K562 (cell line): ENCODE measurements around the gene IFFO2. TPM values are rescaled to one million over a fixed set of nuclear protein-coding genes. Genes with fewer than 3 reads are reported as not detected.

Source experiments
- ATAC-seq: fragments of 200-7000 bp; cut with Tn5 transposase; 3 replicates; pipeline ENCODE4 v1.9.1; 2020; ENCODE audit warnings: moderate library complexity
- BruUV-seq: library from RNA; stranded (reverse); fragments of 400-500 nt; replicated peaks from 2 replicates; lab custom pipeline; 2021; lab: Mats Ljungman, UMichigan
- CTCF ChIA-PET: fragments of 300-600 bp; formaldehyde crosslinking; extraction: SDS; loops from one replicate; lab custom pipeline; 2021; ENCODE audit warnings: low intra/inter-chr PET ratio; lab: Yijun Ruan, JAX
- POLR2A ChIA-PET: fragments of 300-600, 350-650 bp; sonication (Branson Sonifier 250); formaldehyde crosslinking; extraction: SDS; loops from one replicate; lab custom pipeline; 2021; ENCODE audit warnings: antibody characterized with exemption, inconsistent platforms; lab: Yijun Ruan, JAX
- DNase-seq, 4 experiments: peaks; one replicate each; pipeline versions ENCODE4 v3.0.0 to v3.0.0-alpha.2; 2011 to 2018; ENCODE audit warnings: low spot score in 3 of 4, mixed read lengths in 3 of 4; ENCODE audit errors: extremely low read depth in 1 of 4
- FAIRE-seq: peaks from 2 replicates; lab custom pipeline; 2011; peaks lifted over from hg19 to GRCh38; lab: Jason Lieb, UNC
- H2AFZ ChIP-seq: 2 replicates; pipeline ENCODE4 v1.6.0; 2011; ENCODE audit warnings: low read depth, low read length, control low read depth, inconsistent platforms
- H3K27ac ChIP-seq: fragments of 200-600 bp; 3 replicates; pipeline ENCODE4 v1.8.0; 2011; ENCODE audit warnings: low read depth, mild to moderate bottlenecking, control low read depth, inconsistent platforms, low read length, moderate library complexity, mixed read lengths; ENCODE audit errors: extremely low read depth
- H3K27me3 ChIP-seq, 2 experiments: fragments of 300-600 bp in 1 of 2; 2 replicates in 1 of 2; 3 replicates in 1 of 2; pipeline versions ENCODE4 v1.6.0 to v1.8.0; 2011; ENCODE audit warnings: inconsistent platforms in 2 of 2, low read length in 2 of 2, mild to moderate bottlenecking in 1 of 2, mixed read lengths in 1 of 2, moderate library complexity in 1 of 2; ENCODE audit not compliant: control insufficient read depth in 2 of 2, insufficient read depth in 2 of 2
- H3K36me3 ChIP-seq: fragments of 300-600 bp; 3 replicates; pipeline ENCODE4 v1.8.0; 2011; ENCODE audit warnings: mild to moderate bottlenecking, low read length, inconsistent platforms; ENCODE audit not compliant: control insufficient read depth, insufficient read depth
- H3K4me1 ChIP-seq, 2 experiments: fragments of 200-600 bp in 1 of 2; replicated peaks in 1 of 2; 2 replicates in 1 of 2; 3 replicates in 1 of 2; pipeline versions ENCODE4 v1.5.1 to v1.8.0; 2011; ENCODE audit warnings: inconsistent platforms in 2 of 2, low read length in 2 of 2, mild to moderate bottlenecking in 1 of 2, mixed read lengths in 1 of 2, moderate library complexity in 1 of 2; ENCODE audit not compliant: control insufficient read depth in 2 of 2, insufficient read depth in 2 of 2
- H3K4me2 ChIP-seq: 2 replicates; pipeline ENCODE4 v1.6.1; 2011; ENCODE audit warnings: low read length, control low read depth, inconsistent platforms, mixed read lengths; ENCODE audit not compliant: insufficient read depth
- H3K4me3 ChIP-seq: fragments of 200-600 bp; sonication (generic), shearing (Covaris generic); 2 replicates; pipeline ENCODE4 v1.5.1; 2016; ENCODE audit warnings: control low read depth, inconsistent platforms
- H3K79me2 ChIP-seq: fragments of 200-600 bp; 3 replicates; pipeline ENCODE4 v1.8.0; 2011; ENCODE audit warnings: low read length, inconsistent platforms; ENCODE audit not compliant: control insufficient read depth, insufficient read depth
- H3K9ac ChIP-seq, 2 experiments: 2 replicates each; pipeline versions ENCODE4 v1.6.0 to v1.6.1; 2011; ENCODE audit warnings: low read depth in 2 of 2, low read length in 2 of 2, control low read depth in 1 of 2, inconsistent platforms in 1 of 2, mild to moderate bottlenecking in 1 of 2, mixed read lengths in 1 of 2; ENCODE audit not compliant: insufficient read depth in 1 of 2
- H3K9me1 ChIP-seq: one replicate; pipeline ENCODE4 v1.6.0; 2011; ENCODE audit warnings: inconsistent platforms, mild to moderate bottlenecking, low read length, moderate library complexity; ENCODE audit not compliant: control insufficient read depth, insufficient read depth
- H3K9me3 ChIP-seq: replicated peaks from 2 replicates; pipeline ENCODE4 v1.5.1; 2011; ENCODE audit warnings: low read depth, low read length, inconsistent platforms; ENCODE audit not compliant: control insufficient read depth, insufficient read depth
- H4K20me1 ChIP-seq: replicated peaks from 2 replicates; pipeline ENCODE4 v1.6.1; 2011; ENCODE audit warnings: low read length, inconsistent platforms, mixed read lengths; ENCODE audit not compliant: control insufficient read depth, insufficient read depth
- MTA1 ChIP-seq: fragments of 450-650 bp; IDR thresholded peaks from 2 replicates; pipeline ENCODE4 v1.6.1; 2017; ENCODE audit warnings: borderline replicate concordance
- MXD1 ChIP-seq: fragments of 250-450 bp; sonication (Bioruptor Pico); IDR thresholded peaks from 2 replicates; pipeline ENCODE4 v1.8.0; 2021; ENCODE audit warnings: borderline replicate concordance, mild to moderate bottlenecking, moderate library complexity; ENCODE audit not compliant: poor library complexity, severe bottlenecking
- NCOA2 ChIP-seq, 2 experiments: fragments of 450-650 bp; IDR thresholded peaks; 2 replicates each; pipeline ENCODE4 v1.6.1; 2018; ENCODE audit warnings: mild to moderate bottlenecking in 2 of 2, moderate library complexity in 1 of 2; ENCODE audit not compliant: partially characterized antibody in 2 of 2
- RREB1 ChIP-seq: fragments of 250-450 bp; sonication (Bioruptor Pico); IDR thresholded peaks from 2 replicates; pipeline ENCODE4 v1.4.0; 2020
- ZBTB7A ChIP-seq: IDR thresholded peaks from 2 replicates; pipeline ENCODE4 v1.6.1; 2011; ENCODE audit warnings: low read depth, mild to moderate bottlenecking, low read length, moderate library complexity, borderline replicate concordance; ENCODE audit not compliant: control insufficient read depth
- ZNF668 ChIP-seq: fragments of 250-450 bp; sonication (Bioruptor Pico); IDR thresholded peaks from 2 replicates; pipeline ENCODE4 v1.8.0; 2022; ENCODE audit warnings: mild to moderate bottlenecking, inconsistent platforms
- WGBS: fragments of 100-300 bp; shearing (Covaris generic); methylation state at CpG from one replicate; pipeline ENCODE4 v1.1.6; 2016; ENCODE audit warnings: low coverage, mixed read lengths; ENCODE audit not compliant: insufficient coverage; ENCODE audit errors: missing lambda C conversion rate; 5-methylcytosine and 5-hydroxymethylcytosine counted together
- in situ Hi-C: fragments of 300-500 bp; cut with MboI; formaldehyde crosslinking; loops from 4 replicates; pipeline ENCODE4 v1.15.0; 2018; ENCODE audit warnings: inconsistent platforms, mixed read lengths
- intact Hi-C: fragments of 100-400 bp; cut with micrococcal nuclease; formaldehyde crosslinking; loops from 2 replicates; pipeline ENCODE4 v1.14.2; 2022
- polyA plus RNA-seq, 8 experiments: library from polyadenylated mRNA; depleted of rRNA in 4 of 8; stranded (reverse) in 5 of 8; unstranded in 3 of 8; fragments of >200 nt; fragmentation: Nextera tagmentation in 2 of 8; fragmentation: Illumina TruSeq in 1 of 8; extraction: Ambion mirVana in 2 of 8; extraction: Trizol in 1 of 8; gene quantifications; 2 replicates each; pipeline versions ENCODE4 v1.2.1 to v1.2.3, GENCODE V29; 2011 to 2014; ENCODE audit warnings: inconsistent platforms in 1 of 8, missing spikeins in 1 of 8
- total RNA-seq, 7 experiments: library from RNA; depleted of rRNA in 6 of 7; stranded (reverse); fragments of >200 nt in 6 of 7; fragmentation: Illumina TruSeq in 2 of 7; extraction: Trizol in 2 of 7; gene quantifications; 2 replicates each; pipeline versions ENCODE4 v1.2.1 to v1.2.3, GENCODE V29; 2011 to 2021; ENCODE audit warnings: low replicate concordance in 1 of 7
- TF ChIP-seq, protein P1 (sequence below): sonication (generic); formaldehyde crosslinking; IDR thresholded peaks from 2 replicates; pipeline ENCODE4 v1.8.1; 2023; ENCODE audit warnings: mild to moderate bottlenecking, missing genetic modification reagents

Gene IFFO2
- total and polyA plus RNA-seq, 9 of the 15 experiments (the other 6 are each of a cell fraction or from before 2014, with no cell fraction given): 0.15 to 1.0 (median 0.44) TPM; not detected in 2

DNA sequence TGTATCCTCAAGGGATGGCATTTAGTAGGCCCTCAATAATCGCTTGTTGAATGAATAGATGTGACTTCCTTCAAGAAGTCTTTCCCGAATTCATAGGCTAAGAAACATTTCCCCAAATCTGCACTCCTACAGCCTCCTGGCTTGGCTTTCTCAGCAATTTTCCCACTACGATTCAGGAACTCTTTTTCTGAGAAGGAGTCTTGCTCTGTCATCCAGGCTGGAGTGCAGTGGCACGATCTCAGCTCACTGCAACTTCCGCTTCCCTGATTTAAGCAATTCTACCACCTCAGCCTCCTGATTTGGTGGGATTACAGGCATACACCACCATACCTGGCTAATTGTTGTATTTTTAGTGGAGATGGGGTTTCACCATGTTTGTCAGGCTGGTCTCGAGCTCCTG lies 37.9 kb upstream of the IFFO2 start:
- no peak for FAIRE-seq
- H3K9ac ChIP-seq: no peak overlapping the region
- POLR2A ChIA-PET: no interaction called here
- H3K4me2 ChIP-seq: no peak overlapping the region
- no peak overlapping the region for H2AFZ ChIP-seq
- under 1% methylated on average over 6 of the region's 6 CpGs for WGBS
- no peak for TF ChIP-seq ZBTB7A
- no peak for TF ChIP-seq MXD1 (CRISPR knock-in tag)
- no peak for TF ChIP-seq ZNF668 (CRISPR knock-in tag)
- TF ChIP-seq RREB1: no peak
- TF ChIP-seq, protein P1, sequence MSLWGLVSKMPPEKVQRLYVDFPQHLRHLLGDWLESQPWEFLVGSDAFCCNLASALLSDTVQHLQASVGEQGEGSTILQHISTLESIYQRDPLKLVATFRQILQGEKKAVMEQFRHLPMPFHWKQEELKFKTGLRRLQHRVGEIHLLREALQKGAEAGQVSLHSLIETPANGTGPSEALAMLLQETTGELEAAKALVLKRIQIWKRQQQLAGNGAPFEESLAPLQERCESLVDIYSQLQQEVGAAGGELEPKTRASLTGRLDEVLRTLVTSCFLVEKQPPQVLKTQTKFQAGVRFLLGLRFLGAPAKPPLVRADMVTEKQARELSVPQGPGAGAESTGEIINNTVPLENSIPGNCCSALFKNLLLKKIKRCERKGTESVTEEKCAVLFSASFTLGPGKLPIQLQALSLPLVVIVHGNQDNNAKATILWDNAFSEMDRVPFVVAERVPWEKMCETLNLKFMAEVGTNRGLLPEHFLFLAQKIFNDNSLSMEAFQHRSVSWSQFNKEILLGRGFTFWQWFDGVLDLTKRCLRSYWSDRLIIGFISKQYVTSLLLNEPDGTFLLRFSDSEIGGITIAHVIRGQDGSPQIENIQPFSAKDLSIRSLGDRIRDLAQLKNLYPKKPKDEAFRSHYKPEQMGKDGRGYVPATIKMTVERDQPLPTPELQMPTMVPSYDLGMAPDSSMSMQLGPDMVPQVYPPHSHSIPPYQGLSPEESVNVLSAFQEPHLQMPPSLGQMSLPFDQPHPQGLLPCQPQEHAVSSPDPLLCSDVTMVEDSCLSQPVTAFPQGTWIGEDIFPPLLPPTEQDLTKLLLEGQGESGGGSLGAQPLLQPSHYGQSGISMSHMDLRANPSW (CRISPR knock-in tag): no peak
- TF ChIP-seq NCOA2 (IDR thresholded peaks at IDR 0.05; ENCODE audit: partially characterized antibody in 2 of 2): no peak
- TF ChIP-seq MTA1: no peak
- TF ChIP-seq, all 486 proteins: peak for 0
- no peak for ATAC-seq
- H3K79me2 ChIP-seq: no peaks in the 10 kb centered on the region
- H3K27ac ChIP-seq: no peak overlapping the region
- intact Hi-C loops (no loop called here), in situ Hi-C loops (no loop called here)
- no TSS peak for BruUV-seq
- DNase-seq: no peak
- no peaks in the 10 kb centered on the region for H3K36me3 ChIP-seq
- CTCF ChIA-PET: no interaction called here
- H3K27me3 ChIP-seq: peaks cover 3 to 50% of the 10 kb centered on the region in 2 experiments; a peak in 3 of 5 replicates
- no peaks in the 10 kb centered on the region for H3K4me1 ChIP-seq
- no peaks in the 10 kb centered on the region for H3K9me3 ChIP-seq
- no peaks in the 10 kb centered on the region for H4K20me1 ChIP-seq
- H3K4me3 ChIP-seq: no peak overlapping the region
- no peaks in the 10 kb centered on the region for H3K9me1 ChIP-seq
